Esophagus squamous epithelium (tissue), 4 donors: ENCODE data around the gene MOB2.

ENCODE experiments used
- CTCF ChIP-seq, 6 experiments: fragments of 450-650 bp in 4 of 6; fragments of 200-600 bp in 2 of 6; sonication (generic) in 2 of 6; IDR thresholded peaks; one replicate each; pipeline ENCODE4 v1.5.1; 2016 to 2019; ENCODE audit warnings: antibody characterized with exemption in 6 of 6, mild to moderate bottlenecking in 4 of 6, moderate library complexity in 4 of 6
- POLR2A ChIP-seq, 4 donors: fragments of 450-650 bp; IDR thresholded peaks; one replicate each; pipeline ENCODE4 v1.6.1; 2017; ENCODE audit warnings: antibody characterized with exemption in 4 of 4, mild to moderate bottlenecking in 4 of 4, moderate library complexity in 3 of 4

- TF ChIP-seq POLR2A (IDR thresholded peaks at IDR 0.05) = no peak
- TF ChIP-seq CTCF (IDR thresholded peaks at IDR 0.05) = no peak
These were observed 29.8 kb downstream of the MOB2 start for GRCh38 chr11:1456596-1457325.
